DOHH2 (cell line): Measurements from ENCODE around the gene METTL15.

Experiments used
- CTCF ChIP-seq: fragments of 200-600 bp; sonication (generic); IDR thresholded peaks from one replicate; pipeline ENCODE4 v1.5.1; 2014; ENCODE audit warnings: antibody characterized with exemption, mild to moderate bottlenecking, low read depth, low read length; ENCODE audit not compliant: poor library complexity, severe bottlenecking
- EZH2phosphoT487 ChIP-seq: fragments of 200-600 bp; sonication (generic); IDR thresholded peaks from 2 replicates; pipeline ENCODE4 v1.6.1; 2017; ENCODE audit warnings: borderline replicate concordance, mild to moderate bottlenecking, antibody characterized with exemption, low read length, moderate library complexity, mixed read lengths

GRCh38 chr11:28251257-28251656 lies 143.1 kb downstream of the METTL15 start:
- TF ChIP-seq CTCF: no peak
- TF ChIP-seq EZH2phosphoT487: no peak
